ENCODE measurements around the gene PCDH15. TPM values are rescaled to one million over a fixed set of nuclear protein-coding genes. Genes with fewer than 3 reads are reported as not detected.

Gene PCDH15
- total RNA-seq, 2 experiments from 2014 or later: not detected

DNA sequence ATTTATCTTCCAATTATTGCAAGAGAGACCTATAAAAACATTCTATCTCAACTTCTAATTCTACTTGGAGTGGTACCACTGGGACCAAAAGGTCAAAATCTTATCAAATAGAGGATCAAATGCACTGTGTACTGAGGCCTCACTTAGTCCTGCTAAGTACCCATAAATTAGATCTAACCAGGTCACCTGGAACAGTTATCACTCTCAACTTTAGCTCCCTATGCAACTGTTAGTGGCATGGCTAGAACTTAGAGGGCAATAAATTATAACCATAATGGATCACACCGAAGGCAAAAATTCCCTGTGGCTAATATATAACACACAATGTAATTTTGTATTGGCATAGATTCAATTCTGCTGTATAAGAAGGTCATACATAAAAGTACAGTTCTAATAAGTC is 428.9 kb downstream of the PCDH15 start:
- ChIA-PET POLR2A (no interaction called here), CTCF (no interaction called here)
- no peaks in the 10 kb centered on the region for H3K27me3 Mint-ChIP-seq
- DNase-seq (no peak), ATAC-seq (ENCODE audit: poor library complexity) (no peak)
- Histone ChIP-seq H3K9me3 (ENCODE audit: control insufficient read depth in 1 of 2, insufficient read depth in 1 of 2, low read length in 2 of 2) (no peaks in the 10 kb centered on the region), H3K4me1 (ENCODE audit: insufficient read depth, low read length) (no peaks in the 10 kb centered on the region), H3K36me3 (ENCODE audit: insufficient read depth, low read length) (no peaks in the 10 kb centered on the region), H3K27me3 (ENCODE audit: control insufficient read depth in 1 of 2, insufficient read depth in 2 of 2, low read length in 2 of 2) (no peaks in the 10 kb centered on the region), H3K27ac (ENCODE audit: low read depth in 1 of 2, low read length in 2 of 2) (no peak overlapping the region), H3K4me3 (ENCODE audit: low read length) (no peak overlapping the region)
- no peak overlapping the region for H3K4me3 Mint-ChIP-seq
- peaks cover 2% of the 10 kb centered on the region for H3K9me3 Mint-ChIP-seq
- H3K4me1 Mint-ChIP-seq (ENCODE audit: low read depth): no peaks in the 10 kb centered on the region
- H3K27ac Mint-ChIP-seq: no peak overlapping the region
- no peak for TF ChIP-seq CTCF (IDR thresholded peaks at IDR 0.05)
- intact Hi-C loops (cut with DNase I, micrococcal nuclease): no loop called here
- H3K36me3 Mint-ChIP-seq (ENCODE audit: low read depth): no peaks in the 10 kb centered on the region

- CTCF ChIA-PET: no interaction called here
Observed at GRCh38 chr10:54368984-54369383, 432.0 kb downstream of the PCDH15 start.

DNA sequence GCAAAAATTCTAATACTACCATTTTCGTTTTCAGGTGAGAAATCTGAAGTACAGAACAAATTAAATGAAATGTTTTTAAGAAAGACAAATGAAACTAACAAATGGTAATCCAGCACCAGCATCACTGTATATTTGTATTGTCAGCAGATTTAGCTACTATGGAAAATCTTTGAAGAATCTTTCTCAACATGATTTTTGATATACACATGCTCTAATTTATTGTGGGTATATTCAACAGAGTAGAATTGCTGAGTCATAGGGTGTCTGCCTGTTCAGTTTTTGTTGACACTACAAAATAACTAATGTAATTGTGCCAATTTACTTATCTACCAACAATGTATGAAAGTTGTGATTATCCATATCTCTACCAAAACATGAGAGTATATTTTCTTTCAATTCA is 437.6 kb downstream of the PCDH15 start:
- no peak for ATAC-seq (ENCODE audit: poor library complexity)
- no peak overlapping the region for H3K27ac ChIP-seq (ENCODE audit: low read depth in 1 of 2, low read length in 2 of 2)

More at GRCh38 chr10:54368984-54369383, 432.0 kb downstream of the PCDH15 start:
- H3K36me3 ChIP-seq (ENCODE audit: insufficient read depth, low read length): no peaks in the 10 kb centered on the region
- DNase-seq (no peak), ATAC-seq (ENCODE audit: poor library complexity) (no peak)
- no peaks in the 10 kb centered on the region for H3K27me3 Mint-ChIP-seq
- intact Hi-C loops (cut with DNase I, micrococcal nuclease): no loop called here
- no peak overlapping the region for H3K4me3 Mint-ChIP-seq
- no peak overlapping the region for H3K4me3 ChIP-seq (ENCODE audit: low read length)
- H3K9me3 ChIP-seq (ENCODE audit: control insufficient read depth in 1 of 2, insufficient read depth in 1 of 2, low read length in 2 of 2): no peaks in the 10 kb centered on the region
- TF ChIP-seq CTCF (IDR thresholded peaks at IDR 0.05): no peak
- H3K4me1 ChIP-seq (ENCODE audit: insufficient read depth, low read length): no peaks in the 10 kb centered on the region
- H3K36me3 Mint-ChIP-seq (ENCODE audit: low read depth): no peaks in the 10 kb centered on the region
- H3K27me3 ChIP-seq (ENCODE audit: control insufficient read depth in 1 of 2, insufficient read depth in 2 of 2, low read length in 2 of 2): no peaks in the 10 kb centered on the region
- no peak overlapping the region for H3K27ac Mint-ChIP-seq
- no peaks in the 10 kb centered on the region for H3K4me1 Mint-ChIP-seq (ENCODE audit: low read depth)
- H3K27ac ChIP-seq (ENCODE audit: low read depth in 1 of 2, low read length in 2 of 2): no peak overlapping the region
- peaks cover 1% of the 10 kb centered on the region for H3K9me3 Mint-ChIP-seq
- POLR2A ChIA-PET: no interaction called here

More for the DNA sequence above, 437.6 kb downstream of the PCDH15 start:
- intact Hi-C loops (cut with DNase I, micrococcal nuclease): no loop called here
- Histone ChIP-seq H3K4me1 (ENCODE audit: insufficient read depth, low read length) (no peaks in the 10 kb centered on the region), H3K36me3 (ENCODE audit: insufficient read depth, low read length) (no peaks in the 10 kb centered on the region), H3K4me3 (ENCODE audit: low read length) (no peak overlapping the region), H3K9me3 (ENCODE audit: control insufficient read depth in 1 of 2, insufficient read depth in 1 of 2, low read length in 2 of 2) (no peaks in the 10 kb centered on the region), H3K27me3 (ENCODE audit: control insufficient read depth in 1 of 2, insufficient read depth in 2 of 2, low read length in 2 of 2) (no peaks in the 10 kb centered on the region)
- no peaks in the 10 kb centered on the region for H3K4me1 Mint-ChIP-seq (ENCODE audit: low read depth)
- no peak overlapping the region for H3K27ac Mint-ChIP-seq
- DNase-seq: no peak
- H3K27me3 Mint-ChIP-seq: no peaks in the 10 kb centered on the region
- CTCF ChIA-PET: no interaction called here
- TF ChIP-seq CTCF (IDR thresholded peaks at IDR 0.05): no peak
- H3K9me3 Mint-ChIP-seq: peaks cover 2% of the 10 kb centered on the region
- no peaks in the 10 kb centered on the region for H3K36me3 Mint-ChIP-seq (ENCODE audit: low read depth)
- H3K4me3 Mint-ChIP-seq: no peak overlapping the region
- POLR2A ChIA-PET: no interaction called here

Data from CD4-positive, alpha-beta T cell (primary cell).